H1 (cell line): ENCODE results near the gene DERL3. TPM values are rescaled to one million over a fixed set of nuclear protein-coding genes. Genes with fewer than 3 reads are reported as not detected.

Experiments used
- CTCF ChIA-PET: fragments of 300-600 bp; sonication (Branson Sonifier 250); formaldehyde crosslinking; loops from one replicate; lab custom pipeline; 2021; ENCODE audit not compliant: partially characterized antibody; lab: Charles Lee
- POLR2A ChIA-PET: fragments of 300-600 bp; sonication (Branson Sonifier 250); formaldehyde crosslinking; loops from one replicate; lab custom pipeline; 2021; ENCODE audit warnings: inconsistent platforms; ENCODE audit not compliant: partially characterized antibody; lab: Charles Lee
- DNase-seq, 2 experiments: peaks; one replicate each; pipeline versions ENCODE4 v3.0.0 to v3.0.0-alpha.2; 2010 to 2022; ENCODE audit warnings: low spot score in 2 of 2, low read depth in 1 of 2, mixed read lengths in 1 of 2
- FAIRE-seq: peaks from 2 replicates; lab custom pipeline; 2011; peaks lifted over from hg19 to GRCh38; lab: Jason Lieb, UNC
- H2AFZ ChIP-seq: 2 replicates; pipeline ENCODE4 v1.8.1; 2012; ENCODE audit warnings: low read length, inconsistent platforms
- H2AK5ac ChIP-seq: 2 replicates; pipeline ENCODE4 v1.6.1; 2013; ENCODE audit warnings: low read depth, low read length
- H2BK120ac ChIP-seq: replicated peaks from 2 replicates; pipeline ENCODE3; 2013; ENCODE audit warnings: low read depth, low read length, inconsistent platforms
- H2BK12ac ChIP-seq: 2 replicates; pipeline ENCODE4 v1.6.1; 2013; ENCODE audit warnings: low read depth, low read length
- H2BK15ac ChIP-seq: 2 replicates; pipeline ENCODE4 v1.6.1; 2013; ENCODE audit warnings: low read length
- H2BK20ac ChIP-seq: 2 replicates; pipeline ENCODE4 v1.6.1; 2013; ENCODE audit warnings: low read length
- H2BK5ac ChIP-seq: 2 replicates; pipeline ENCODE4 v1.6.1; 2013; ENCODE audit warnings: low read depth, low read length
- H3K14ac ChIP-seq: 2 replicates; pipeline ENCODE4 v1.6.1; 2013; ENCODE audit warnings: inconsistent platforms; ENCODE audit not compliant: insufficient read length
- H3K18ac ChIP-seq: 2 replicates; pipeline ENCODE4 v1.6.1; 2013; ENCODE audit warnings: low read length; ENCODE audit errors: extremely low read depth
- H3K23ac ChIP-seq: 2 replicates; pipeline ENCODE4 v1.6.1; 2013; ENCODE audit warnings: inconsistent platforms; ENCODE audit not compliant: insufficient read length
- H3K23me2 ChIP-seq: 2 replicates; pipeline ENCODE4 v1.6.1; 2013; ENCODE audit warnings: low read depth, low read length
- H3K27ac ChIP-seq: 2 replicates; pipeline ENCODE4 v1.6.1; 2011; ENCODE audit warnings: low read depth, low read length, inconsistent platforms
- H3K27me3 ChIP-seq, 4 experiments: replicated peaks in 1 of 4; 1 replicate in 1 of 4; 2 replicates in 3 of 4; pipeline versions ENCODE4 v1.6.1 to v1.8.1; 2011 to 2013; ENCODE audit warnings: low read length in 3 of 4, mild to moderate bottlenecking in 3 of 4, inconsistent platforms in 2 of 4, mixed read lengths in 2 of 4, moderate library complexity in 1 of 4; ENCODE audit not compliant: control insufficient read depth in 3 of 4, insufficient read depth in 3 of 4; ENCODE audit errors: extremely low read depth in 1 of 4
- H3K36me3 ChIP-seq, 4 experiments: 2 replicates each; pipeline versions ENCODE4 v1.6.1 to v1.8.1; 2011 to 2013; ENCODE audit warnings: mild to moderate bottlenecking in 4 of 4, low read length in 3 of 4, moderate library complexity in 2 of 4, control low read depth in 1 of 4, inconsistent platforms in 1 of 4; ENCODE audit not compliant: insufficient read depth in 4 of 4, control insufficient read depth in 2 of 4
- H3K4ac ChIP-seq: replicated peaks from 2 replicates; pipeline ENCODE3; 2013; ENCODE audit warnings: low read length, low read depth, mixed read lengths, inconsistent platforms; ENCODE audit not compliant: insufficient read length
- H3K4me1 ChIP-seq, 4 experiments: replicated peaks in 1 of 4; 1 replicate in 1 of 4; 2 replicates in 3 of 4; pipeline versions ENCODE4 v1.6.1 to v1.8.1; 2011 to 2013; ENCODE audit warnings: low read length in 3 of 4, inconsistent platforms in 2 of 4, mixed read lengths in 1 of 4; ENCODE audit not compliant: insufficient read depth in 4 of 4, control insufficient read depth in 3 of 4
- H3K4me2 ChIP-seq, 2 experiments: 2 replicates each; pipeline versions ENCODE4 v1.6.1 to v1.8.1; 2011 to 2013; ENCODE audit warnings: low read depth in 2 of 2, low read length in 2 of 2, control low read depth in 1 of 2, inconsistent platforms in 1 of 2, mild to moderate bottlenecking in 1 of 2; ENCODE audit not compliant: insufficient read depth in 1 of 2
- H3K4me3 ChIP-seq, 4 experiments: fragments of 200-600, 300-600 bp in 1 of 4; sonication (generic), shearing (Covaris generic), sonication (Bioruptor Twin) in 1 of 4; 2 replicates each; pipeline versions ENCODE4 v1.5.1 to v1.8.1; 2011 to 2016; ENCODE audit warnings: low read length in 4 of 4, low read depth in 3 of 4, control low read depth in 2 of 4, inconsistent platforms in 2 of 4, mild to moderate bottlenecking in 2 of 4, mixed read lengths in 1 of 4, moderate library complexity in 1 of 4; ENCODE audit not compliant: insufficient read depth in 2 of 4; ENCODE audit errors: extremely low read depth in 1 of 4
- H3K56ac ChIP-seq: replicated peaks from 2 replicates; pipeline ENCODE3; 2013; ENCODE audit warnings: low read depth, mild to moderate bottlenecking, mixed read lengths, low read length, inconsistent platforms; ENCODE audit not compliant: insufficient read length
- H3K79me1 ChIP-seq: 2 replicates; pipeline ENCODE4 v1.6.1; 2013; ENCODE audit warnings: low read depth, low read length, control low read depth
- H3K79me2 ChIP-seq, 2 experiments: 2 replicates each; pipeline versions ENCODE4 v1.6.1 to v1.8.1; 2012 to 2013; ENCODE audit warnings: low read length in 2 of 2, mild to moderate bottlenecking in 2 of 2, inconsistent platforms in 1 of 2; ENCODE audit not compliant: insufficient read depth in 2 of 2, control insufficient read depth in 1 of 2
- H3K9ac ChIP-seq, 4 experiments: replicated peaks in 1 of 4; 1 replicate in 1 of 4; 2 replicates in 3 of 4; pipeline versions ENCODE4 v1.6.1 to v1.8.1; 2011 to 2013; ENCODE audit warnings: low read depth in 3 of 4, low read length in 3 of 4, control low read depth in 2 of 4, mild to moderate bottlenecking in 2 of 4, moderate library complexity in 2 of 4, inconsistent platforms in 1 of 4; ENCODE audit errors: extremely low read depth in 1 of 4
- H3K9me3 ChIP-seq, 2 experiments: 2 replicates each; pipeline versions ENCODE4 v1.6.1 to v1.8.1; 2012 to 2013; ENCODE audit warnings: mild to moderate bottlenecking in 2 of 2, moderate library complexity in 2 of 2, control low read depth in 1 of 2, inconsistent platforms in 1 of 2, low read depth in 1 of 2, low read length in 1 of 2, mixed read lengths in 1 of 2; ENCODE audit not compliant: insufficient read depth in 2 of 2
- H4K20me1 ChIP-seq, 2 experiments: replicated peaks in 1 of 2; 2 replicates each; pipeline versions ENCODE3 to v1.8.1; 2011 to 2013; ENCODE audit warnings: inconsistent platforms in 2 of 2, low read length in 2 of 2, mild to moderate bottlenecking in 1 of 2; ENCODE audit not compliant: insufficient read depth in 2 of 2, control insufficient read depth in 1 of 2
- H4K5ac ChIP-seq: 2 replicates; pipeline ENCODE4 v1.6.1; 2013; ENCODE audit warnings: low read length, low read depth, mixed read lengths, inconsistent platforms; ENCODE audit not compliant: insufficient read length
- H4K8ac ChIP-seq: 2 replicates; pipeline ENCODE4 v1.8.0; 2013; ENCODE audit warnings: mild to moderate bottlenecking, moderate library complexity, low read length, inconsistent platforms; ENCODE audit not compliant: insufficient read depth; ENCODE audit errors: extremely low read depth
- H4K91ac ChIP-seq: replicated peaks from 2 replicates; pipeline ENCODE3; 2013; ENCODE audit warnings: low read length, mixed read lengths, inconsistent platforms; ENCODE audit not compliant: insufficient read length
- CHD1 ChIP-seq: IDR thresholded peaks from 2 replicates; pipeline ENCODE4 v1.6.1; 2012; ENCODE audit warnings: low read depth, low read length, improper control_type of control experiment
- FOSL1 ChIP-seq: IDR thresholded peaks from 2 replicates; pipeline ENCODE4 v1.6.1; 2011; ENCODE audit warnings: mild to moderate bottlenecking, low read depth, low read length, moderate library complexity; ENCODE audit not compliant: insufficient read depth
- JUN ChIP-seq: IDR thresholded peaks from 2 replicates; pipeline ENCODE4 v1.6.1; 2011; ENCODE audit warnings: low read depth, mild to moderate bottlenecking, improper control_type of control experiment, low read length
- RAD21 ChIP-seq, 2 experiments: IDR thresholded peaks in 1 of 2; conservative IDR thresholded peaks in 1 of 2; 2 replicates each; pipeline ENCODE4 v1.6.1; 2011; ENCODE audit warnings: low read depth in 2 of 2, low read length in 2 of 2, improper control_type of control experiment in 1 of 2, inconsistent platforms in 1 of 2, mild to moderate bottlenecking in 1 of 2, moderate library complexity in 1 of 2
- RFX5 ChIP-seq: IDR thresholded peaks from 2 replicates; pipeline ENCODE4 v1.6.1; 2011; ENCODE audit warnings: low read depth, low read length, improper control_type of control experiment, borderline replicate concordance
- RNF2 ChIP-seq: fragments of 200-900, 300-1000 bp; sonication (generic); IDR thresholded peaks from 2 replicates; pipeline ENCODE4 v1.7.1; 2016; ENCODE audit warnings: borderline replicate concordance, low read depth, mild to moderate bottlenecking, antibody characterized with exemption, low read length; ENCODE audit not compliant: poor library complexity, severe bottlenecking; ENCODE audit errors: missing control alignments
- RXRA ChIP-seq: IDR thresholded peaks from 2 replicates; pipeline ENCODE4 v1.6.1; 2011; ENCODE audit warnings: low read depth, mild to moderate bottlenecking, low read length, moderate library complexity; ENCODE audit not compliant: insufficient read depth
- SUZ12 ChIP-seq: fragments of 200-600 bp; sonication (generic); IDR thresholded peaks from 2 replicates; pipeline ENCODE4 v1.6.1; 2012; ENCODE audit warnings: mild to moderate bottlenecking, inconsistent platforms, low read length, moderate library complexity, mixed read lengths
- TAF7 ChIP-seq: optimal IDR thresholded peaks from 2 replicates; pipeline ENCODE3; 2011; ENCODE audit warnings: low read depth, mild to moderate bottlenecking, inconsistent platforms, low read length, moderate library complexity, borderline replicate concordance
- TEAD4 ChIP-seq: IDR thresholded peaks from 2 replicates; pipeline ENCODE4 v1.6.1; 2012; ENCODE audit warnings: low read depth, low read length, inconsistent platforms, mixed read lengths
- WGBS, 2 experiments: shearing (Covaris generic) in 1 of 2; methylation state at CpG; one replicate each; pipeline versions ENCODE4 v1.1.6 to v1.1.7; 2013 to 2015; ENCODE audit warnings: low lambda C conversion rate in 2 of 2, mixed read lengths in 2 of 2, inconsistent platforms in 1 of 2, low coverage in 1 of 2, missing lambda C conversion rate in 1 of 2; ENCODE audit not compliant: insufficient replicate concordance in 2 of 2, insufficient coverage in 1 of 2, insufficient read length in 1 of 2; ENCODE audit errors: extremely low coverage in 1 of 2, missing lambda C conversion rate in 1 of 2; 5-methylcytosine and 5-hydroxymethylcytosine counted together
- polyA plus RNA-seq, 7 experiments: library from polyadenylated mRNA; depleted of rRNA in 3 of 7; stranded (reverse) in 5 of 7; unstranded in 2 of 7; fragments of >200 nt in 5 of 7; fragments of 200-250 nt in 2 of 7; gene quantifications; 1 replicate in 5 of 7; 2 replicates in 1 of 7; 4 replicates in 1 of 7; pipeline versions ENCODE4 v1.2.1 to v1.2.3, GENCODE V29; 2011 to 2013; ENCODE audit warnings: missing spikeins in 2 of 7, mixed read lengths in 2 of 7
- total RNA-seq: library from RNA; stranded (reverse); fragmentation: NEBNext Ultra II Directional; extraction: Animal tissue kit (Norgen Biotek cat#: 25700); gene quantifications from 2 replicates; pipeline ENCODE4 v1.2.1, GENCODE V29; 2021

The DERL3 gene
- total and polyA plus RNA-seq, 2 of the 8 experiments (the other 6 are each of a cell fraction or from before 2014, with no cell fraction given) = 8.7 to 19.5 TPM

- Histone ChIP-seq H3K27ac (no peak overlapping the region), H4K8ac (no peak overlapping the region), H3K23ac (no peak overlapping the region), H2BK12ac (no peak overlapping the region), H3K79me1 (peaks cover 4% of the 10 kb centered on the region; the same call in 1 of the 2 replicates), H3K18ac (no peak overlapping the region), H4K91ac (no peak overlapping the region), H3K4me2 (no peak overlapping the region), H2AK5ac (no peak overlapping the region), H3K23me2 (peaks cover 9% of the 10 kb centered on the region; the same call in 1 of the 2 replicates), H3K27me3 (no peaks in the 10 kb centered on the region)
- ChIA-PET POLR2A (interaction anchor here (1.0 kb wide), 1 partner anchor 12 kb away, joined by 3 read pairs; no protein-coding TSS in a partner anchor), CTCF (interaction anchor here (0.6 kb wide), 1 partner anchor 16 kb away, joined by 3 read pairs; no protein-coding TSS in a partner anchor)
- FAIRE-seq = no peak
- TF ChIP-seq FOSL1 = no peak
- no peak for TF ChIP-seq RFX5
- TF ChIP-seq TEAD4 = no peak
- no peak for TF ChIP-seq CHD1
- TF ChIP-seq SUZ12 = no peak
- TF ChIP-seq RXRA = no peak
- TF ChIP-seq JUN = no peak
- no peak for TF ChIP-seq RAD21 (IDR thresholded peaks at IDR 0.05 in 1 of 2, conservative IDR thresholded peaks at IDR 0.05 in 1 of 2; ENCODE audit: low read depth in 2 of 2, low read length in 2 of 2)
- no peak for TF ChIP-seq RNF2
- no peak for TF ChIP-seq TAF7
- TF ChIP-seq, all 59 proteins: peak for 0
- Histone ChIP-seq H3K4me1 (peaks cover 0 to 8% (median 6%) of the 10 kb centered on the region in 4 experiments; a peak in 5 of 7 replicates), H2BK120ac (no peak overlapping the region), H3K4me3 (no peak overlapping the region), H2BK15ac (no peak overlapping the region), H3K9ac (no peak overlapping the region), H2AFZ (no peak overlapping the region), H2BK5ac (no peak overlapping the region), H3K56ac (no peak overlapping the region), H3K79me2 (no peaks in the 10 kb centered on the region; a peak in 1 of 4 replicates), H3K36me3 (peaks cover 0 to 27% (median 9%) of the 10 kb centered on the region in 4 experiments; a peak in 4 of 8 replicates), H3K14ac (no peak overlapping the region), H4K20me1 (peaks cover 6 to 27% of the 10 kb centered on the region in 2 experiments), H3K9me3 (no peaks in the 10 kb centered on the region), H2BK20ac (no peak overlapping the region), H4K5ac (no peak overlapping the region), H3K4ac (no peak overlapping the region)
- DNase-seq = no peak
- 94% methylated on average over 12 of the region's 13 CpGs; no CpG with 5 or more reads in 1 of the 2 experiments for WGBS, 2 experiments
Observed at GRCh38 chr22:23833911-23834317, 4.9 kb downstream of the DERL3 start.
